Astrocyte (in vitro differentiated cells and primary cell): Measurements from ENCODE around the gene SLC35F5. TPM values are rescaled to one million over a fixed set of nuclear protein-coding genes. Genes with fewer than 3 reads are reported as not detected.

Experiments used
- DNase-seq: peaks from one replicate; pipeline ENCODE4 v3.0.0-alpha.2; 2010; ENCODE audit warnings: low read depth
- FAIRE-seq: peaks from 2 replicates; lab custom pipeline; 2011; peaks lifted over from hg19 to GRCh38; lab: Jason Lieb, UNC
- H2AFZ ChIP-seq: 2 replicates; pipeline ENCODE4 v1.6.0; 2012; ENCODE audit warnings: low read depth, low read length, inconsistent platforms
- H3K27ac ChIP-seq: 2 replicates; pipeline ENCODE4 v1.5.1; 2011; ENCODE audit warnings: low read depth, low read length, inconsistent platforms
- H3K27me3 ChIP-seq: 2 replicates; pipeline ENCODE4 v1.6.0; 2011; ENCODE audit warnings: low read length, inconsistent platforms; ENCODE audit not compliant: insufficient read depth
- H3K36me3 ChIP-seq: 2 replicates; pipeline ENCODE4 v1.5.1; 2011; ENCODE audit warnings: low read length, inconsistent platforms; ENCODE audit not compliant: insufficient read depth
- H3K4me1 ChIP-seq: 2 replicates; pipeline ENCODE4 v1.5.1; 2011; ENCODE audit warnings: low read length, inconsistent platforms; ENCODE audit not compliant: insufficient read depth
- H3K4me2 ChIP-seq: 2 replicates; pipeline ENCODE4 v1.6.0; 2012; ENCODE audit warnings: low read length, inconsistent platforms
- H3K4me3 ChIP-seq: 2 replicates; pipeline ENCODE4 v1.5.1; 2011; ENCODE audit warnings: low read depth, mild to moderate bottlenecking, low read length, inconsistent platforms; ENCODE audit not compliant: insufficient read depth
- H3K79me2 ChIP-seq: 2 replicates; pipeline ENCODE4 v1.6.0; 2012; ENCODE audit warnings: mild to moderate bottlenecking, low read length, inconsistent platforms; ENCODE audit not compliant: insufficient read depth
- H3K9ac ChIP-seq: 2 replicates; pipeline ENCODE4 v1.6.0; 2012; ENCODE audit warnings: mild to moderate bottlenecking, low read length, inconsistent platforms
- H3K9me3 ChIP-seq: 2 replicates; pipeline ENCODE4 v1.5.1; 2012; ENCODE audit warnings: low read depth, mild to moderate bottlenecking, low read length, inconsistent platforms; ENCODE audit not compliant: insufficient read depth
- H4K20me1 ChIP-seq: 2 replicates; pipeline ENCODE4 v1.6.0; 2012; ENCODE audit warnings: low read length, inconsistent platforms; ENCODE audit not compliant: insufficient read depth
- H3K27ac Mint-ChIP-seq: one replicate; pipeline ENCODE4 v1.8.0; 2021; ENCODE audit warnings: mild to moderate bottlenecking, mixed read lengths; ENCODE audit not compliant: unreplicated experiment
- H3K27me3 Mint-ChIP-seq: one replicate; pipeline ENCODE4 v1.8.0; 2021; ENCODE audit warnings: low read depth, mixed read lengths; ENCODE audit not compliant: unreplicated experiment
- H3K36me3 Mint-ChIP-seq: one replicate; pipeline ENCODE4 v1.8.0; 2021; ENCODE audit warnings: low read depth, mixed read lengths; ENCODE audit not compliant: unreplicated experiment
- H3K4me1 Mint-ChIP-seq: one replicate; pipeline ENCODE4 v1.8.0; 2021; ENCODE audit warnings: low read depth, mixed read lengths; ENCODE audit not compliant: unreplicated experiment
- H3K4me3 Mint-ChIP-seq: one replicate; pipeline ENCODE4 v1.8.0; 2021; ENCODE audit warnings: mild to moderate bottlenecking, moderate library complexity, mixed read lengths; ENCODE audit not compliant: unreplicated experiment
- H3K9me3 Mint-ChIP-seq: one replicate; pipeline ENCODE4 v1.8.0; 2021; ENCODE audit warnings: mild to moderate bottlenecking, mixed read lengths; ENCODE audit not compliant: unreplicated experiment
- CTCF ChIP-seq: IDR thresholded peaks from 2 replicates; pipeline ENCODE4 v1.5.1; 2011; ENCODE audit warnings: low read depth, mild to moderate bottlenecking, inconsistent platforms, low read length, moderate library complexity; ENCODE audit not compliant: insufficient read depth
- EZH2 ChIP-seq: IDR thresholded peaks from 2 replicates; pipeline ENCODE4 v1.6.1; 2012; ENCODE audit warnings: mild to moderate bottlenecking, low read length, inconsistent platforms; ENCODE audit not compliant: insufficient read depth
- total RNA-seq: library from RNA; stranded (reverse); gene quantifications from 2 replicates; pipeline ENCODE4 v1.2.1, GENCODE V29; 2021

The SLC35F5 gene
- total RNA-seq, 1 donor from 2014 or later, result 103 TPM

GRCh38 chr2:113791697-113792590 is 35.5 kb upstream of the SLC35F5 start:
- DNase-seq (peak; percentile 38), FAIRE-seq (peak; percentile 34)
- Histone ChIP-seq H3K79me2 (no peaks in the 10 kb centered on the region), H3K9me3 (no peaks in the 10 kb centered on the region), H3K27me3 (no peaks in the 10 kb centered on the region), H4K20me1 (no peaks in the 10 kb centered on the region), H3K4me2 (peak overlapping the region; percentile 35), H3K4me3 (no peak overlapping the region), H2AFZ (no peak overlapping the region), H3K4me1 (no peaks in the 10 kb centered on the region), H3K36me3 (no peaks in the 10 kb centered on the region), H3K27ac (no peak overlapping the region), H3K9ac (no peak overlapping the region)
- Mint-ChIP-seq H3K4me1 (peaks cover 10% of the 10 kb centered on the region), H3K27me3 (no peaks in the 10 kb centered on the region), H3K36me3 (no peaks in the 10 kb centered on the region), H3K27ac (no peak overlapping the region), H3K4me3 (no peak overlapping the region), H3K9me3 (no peaks in the 10 kb centered on the region)
- TF ChIP-seq CTCF, result no peak
- no peak for TF ChIP-seq EZH2

DNA sequence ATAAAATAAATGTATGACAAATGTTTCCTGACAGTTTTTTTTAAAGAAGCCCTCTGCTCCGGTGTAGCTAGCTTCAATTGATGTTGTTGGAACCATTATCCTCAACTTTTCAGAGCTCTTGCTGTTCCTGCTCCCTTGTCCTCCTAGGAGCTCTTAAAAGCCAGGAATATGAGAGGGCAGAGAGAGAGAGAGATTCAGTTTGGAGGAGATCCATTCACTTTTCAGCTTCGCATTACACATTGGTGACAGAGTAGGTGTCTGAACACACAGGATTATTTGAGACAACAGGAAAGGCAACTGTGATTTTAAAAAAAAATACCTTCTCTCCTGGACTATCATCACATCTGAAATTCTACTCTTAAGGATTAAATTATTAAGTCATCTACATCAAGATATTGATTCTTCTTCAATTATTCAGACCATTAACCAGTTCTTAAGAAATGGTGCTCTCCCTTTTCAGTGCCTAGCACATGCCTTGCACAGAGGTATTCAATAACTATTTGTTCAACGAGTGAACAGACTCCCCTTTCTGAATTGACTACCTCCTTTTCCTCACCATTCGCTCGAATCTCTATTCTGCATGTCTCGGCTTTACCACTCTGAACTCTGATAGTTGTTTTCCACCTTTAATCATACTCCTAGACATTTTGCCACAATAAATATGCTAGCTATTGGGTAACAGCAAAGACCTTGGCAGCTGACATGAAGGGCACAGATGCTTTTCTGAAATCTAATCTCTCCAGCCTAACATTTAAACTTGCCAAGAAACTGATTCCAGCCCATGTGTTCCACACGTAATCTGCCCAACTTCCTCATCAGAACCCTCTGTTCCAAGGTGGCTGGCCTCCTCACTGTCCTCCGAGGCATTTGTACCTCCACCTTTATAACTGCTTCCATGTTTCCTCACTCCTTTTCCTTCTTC is 28.6 kb upstream of the SLC35F5 start:
- FAIRE-seq (no peak), DNase-seq (no peak)
- Histone ChIP-seq H2AFZ (no peak overlapping the region), H3K9me3 (no peaks in the 10 kb centered on the region), H3K4me1 (no peaks in the 10 kb centered on the region), H3K36me3 (no peaks in the 10 kb centered on the region), H4K20me1 (no peaks in the 10 kb centered on the region), H3K27ac (no peak overlapping the region), H3K79me2 (no peaks in the 10 kb centered on the region), H3K4me2 (no peak overlapping the region), H3K27me3 (no peaks in the 10 kb centered on the region), H3K9ac (no peak overlapping the region), H3K4me3 (no peak overlapping the region)
- Mint-ChIP-seq H3K27ac (no peak overlapping the region), H3K4me1 (no peaks in the 10 kb centered on the region), H3K9me3 (no peaks in the 10 kb centered on the region), H3K27me3 (peaks cover 1% of the 10 kb centered on the region), H3K4me3 (no peak overlapping the region), H3K36me3 (no peaks in the 10 kb centered on the region)
- no peak for TF ChIP-seq EZH2
- TF ChIP-seq CTCF, result no peak
